Breast epithelium (tissue), 3 donors: ENCODE data around the gene CES5A.

ENCODE experiments used
- POLR2A ChIP-seq: fragments of 450-650 bp; IDR thresholded peaks from one replicate; pipeline ENCODE4 v1.6.1; 2016; ENCODE audit warnings: antibody characterized with exemption, mild to moderate bottlenecking, moderate library complexity
- POLR2AphosphoS5 ChIP-seq, 3 donors: sonication (generic); formaldehyde crosslinking; IDR thresholded peaks; one replicate each; pipeline ENCODE4 v1.6.1; 2017; ENCODE audit warnings: antibody characterized with exemption in 3 of 3
- TF ChIP-seq, protein P1 (sequence below), 3 donors: fragments of 450-650 bp; IDR thresholded peaks; one replicate each; pipeline ENCODE4 v1.5.1; 2016 to 2017; ENCODE audit warnings: antibody characterized with exemption in 3 of 3, mild to moderate bottlenecking in 3 of 3, moderate library complexity in 3 of 3

DNA sequence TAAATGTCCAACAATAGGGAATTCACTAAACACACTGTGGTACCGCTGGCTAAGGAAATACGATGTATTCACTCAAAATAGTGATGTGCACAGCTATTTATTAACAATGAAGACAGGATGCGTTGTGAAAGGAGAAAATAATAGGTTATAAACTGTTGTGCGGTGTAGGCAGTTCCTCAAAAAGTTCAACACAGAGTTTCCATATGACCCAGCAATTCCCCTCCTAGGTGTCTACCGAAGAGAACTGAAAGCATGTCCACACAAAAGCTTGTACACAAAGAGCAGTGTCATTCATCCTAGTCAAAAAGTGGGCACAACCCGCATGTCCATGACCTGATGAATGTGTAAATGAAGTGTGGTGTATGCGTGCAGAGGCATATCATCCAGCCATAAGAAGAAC, 41.1 kb downstream of the CES5A start:
- TF ChIP-seq, protein P1, sequence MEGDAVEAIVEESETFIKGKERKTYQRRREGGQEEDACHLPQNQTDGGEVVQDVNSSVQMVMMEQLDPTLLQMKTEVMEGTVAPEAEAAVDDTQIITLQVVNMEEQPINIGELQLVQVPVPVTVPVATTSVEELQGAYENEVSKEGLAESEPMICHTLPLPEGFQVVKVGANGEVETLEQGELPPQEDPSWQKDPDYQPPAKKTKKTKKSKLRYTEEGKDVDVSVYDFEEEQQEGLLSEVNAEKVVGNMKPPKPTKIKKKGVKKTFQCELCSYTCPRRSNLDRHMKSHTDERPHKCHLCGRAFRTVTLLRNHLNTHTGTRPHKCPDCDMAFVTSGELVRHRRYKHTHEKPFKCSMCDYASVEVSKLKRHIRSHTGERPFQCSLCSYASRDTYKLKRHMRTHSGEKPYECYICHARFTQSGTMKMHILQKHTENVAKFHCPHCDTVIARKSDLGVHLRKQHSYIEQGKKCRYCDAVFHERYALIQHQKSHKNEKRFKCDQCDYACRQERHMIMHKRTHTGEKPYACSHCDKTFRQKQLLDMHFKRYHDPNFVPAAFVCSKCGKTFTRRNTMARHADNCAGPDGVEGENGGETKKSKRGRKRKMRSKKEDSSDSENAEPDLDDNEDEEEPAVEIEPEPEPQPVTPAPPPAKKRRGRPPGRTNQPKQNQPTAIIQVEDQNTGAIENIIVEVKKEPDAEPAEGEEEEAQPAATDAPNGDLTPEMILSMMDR (IDR thresholded peaks at IDR 0.05) = no peak
- TF ChIP-seq POLR2A = no peak
- TF ChIP-seq POLR2AphosphoS5 (IDR thresholded peaks at IDR 0.05) = no peak
